Natural killer cell (primary cell): ENCODE results near the gene DUSP28. TPM values are rescaled to one million over a fixed set of nuclear protein-coding genes. Genes with fewer than 3 reads are reported as not detected.

Experiments used
- ATAC-seq, 3 donors: fragments of 150-1000 bp in 2 of 3; fragments of 200-7000 bp in 1 of 3; cut with Tn5 transposase; 1 replicate in 1 of 3; 2 replicates in 2 of 3; pipeline ENCODE4 v1.10.0; 2021; ENCODE audit warnings: mild to moderate bottlenecking in 2 of 3, moderate library complexity in 2 of 3
- DNase-seq, 2 donors: peaks; one replicate each; pipeline versions ENCODE4 v3.0.0 to v3.0.0-alpha.2; 2013 to 2021; ENCODE audit warnings: mixed read lengths in 1 of 2
- H3K27ac ChIP-seq: one replicate; pipeline ENCODE4 v1.5.1; 2013; ENCODE audit warnings: mild to moderate bottlenecking, low read length
- H3K27me3 ChIP-seq: one replicate; pipeline ENCODE4 v1.6.1; 2013; ENCODE audit warnings: low read length; ENCODE audit not compliant: control insufficient read depth, insufficient read depth
- H3K36me3 ChIP-seq: one replicate; pipeline ENCODE4 v1.6.1; 2013; ENCODE audit warnings: low read length; ENCODE audit not compliant: control insufficient read depth, insufficient read depth
- H3K4me1 ChIP-seq: one replicate; pipeline ENCODE4 v1.6.1; 2013; ENCODE audit warnings: low read length; ENCODE audit not compliant: control insufficient read depth, insufficient read depth
- H3K4me3 ChIP-seq: one replicate; pipeline ENCODE4 v1.5.1; 2013; ENCODE audit warnings: low read length
- H3K9me3 ChIP-seq: one replicate; pipeline ENCODE4 v1.6.1; 2013; ENCODE audit warnings: low read length; ENCODE audit not compliant: control insufficient read depth, insufficient read depth
- H3K27ac Mint-ChIP-seq, 2 donors: one replicate each; pipeline ENCODE4 v1.8.0; 2022; ENCODE audit warnings: mild to moderate bottlenecking in 2 of 2, mixed read lengths in 2 of 2, moderate library complexity in 1 of 2
- H3K27me3 Mint-ChIP-seq, 2 donors: one replicate each; pipeline ENCODE4 v1.8.0; 2022; ENCODE audit warnings: low read depth in 2 of 2, mixed read lengths in 2 of 2
- H3K36me3 Mint-ChIP-seq: one replicate; pipeline ENCODE4 v1.8.0; 2022; ENCODE audit warnings: mixed read lengths
- H3K4me1 Mint-ChIP-seq, 2 donors: one replicate each; pipeline ENCODE4 v1.8.0; 2022; ENCODE audit warnings: mixed read lengths in 2 of 2
- H3K4me3 Mint-ChIP-seq: one replicate; pipeline ENCODE4 v1.8.0; 2022; ENCODE audit warnings: mild to moderate bottlenecking, moderate library complexity, mixed read lengths
- H3K9me3 Mint-ChIP-seq, 2 donors: one replicate each; pipeline ENCODE4 v1.8.0; 2022; ENCODE audit warnings: mixed read lengths in 2 of 2
- WGBS: methylation state at CpG from one replicate; pipeline ENCODE4 v1.1.7; 2013; ENCODE audit warnings: missing lambda C conversion rate; ENCODE audit not compliant: insufficient coverage; 5-methylcytosine and 5-hydroxymethylcytosine counted together
- intact Hi-C: fragments of 100-400 bp; cut with micrococcal nuclease; formaldehyde crosslinking; loops from one replicate; pipeline ENCODE4 v1.14.2; 2022
- total RNA-seq, 4 donors: library from RNA; stranded (reverse); fragments of 120-200 nt in 1 of 4; gene quantifications; one replicate each; pipeline versions ENCODE4 v1.2.3 to v1.2.4, GENCODE V29; 2013 to 2022
- TF ChIP-seq, protein P1 (sequence below): fragments of 200-600 bp; IDR thresholded peaks from one replicate; pipeline ENCODE4 v1.8.0; 2022; ENCODE audit warnings: antibody characterized with exemption

DUSP28 gene
- total RNA-seq, 3 donors from 2014 or later (not counting 1 experiment from before 2014, with no cell fraction given) = 13.5 to 25.2 (median 18.5) TPM

DNA sequence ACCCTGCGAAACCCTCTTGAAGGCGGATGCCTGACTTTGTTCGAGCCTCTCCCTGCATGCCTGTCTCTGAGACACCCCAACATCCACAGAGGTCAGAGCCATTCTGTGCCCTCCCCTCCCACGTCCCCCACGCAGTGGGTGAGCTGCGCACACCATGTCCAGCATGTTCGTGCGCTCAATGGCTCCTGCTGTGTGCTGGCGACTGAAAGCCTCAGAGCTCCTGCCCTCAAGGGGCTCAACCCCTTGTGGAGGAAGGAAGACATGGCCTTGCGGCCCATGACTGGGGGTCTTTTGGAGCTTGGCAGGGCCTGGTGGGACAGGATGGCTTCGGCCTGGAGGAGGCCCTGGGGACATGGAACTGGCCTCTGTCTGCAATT, 48.1 kb upstream of the DUSP28 start:
- peaks cover 6 to 20% of the 10 kb centered on the region in 2 donors for H3K4me1 Mint-ChIP-seq
- H3K9me3 ChIP-seq = no peaks in the 10 kb centered on the region
- no peaks in the 10 kb centered on the region for H3K36me3 ChIP-seq
- TF ChIP-seq, protein P1, sequence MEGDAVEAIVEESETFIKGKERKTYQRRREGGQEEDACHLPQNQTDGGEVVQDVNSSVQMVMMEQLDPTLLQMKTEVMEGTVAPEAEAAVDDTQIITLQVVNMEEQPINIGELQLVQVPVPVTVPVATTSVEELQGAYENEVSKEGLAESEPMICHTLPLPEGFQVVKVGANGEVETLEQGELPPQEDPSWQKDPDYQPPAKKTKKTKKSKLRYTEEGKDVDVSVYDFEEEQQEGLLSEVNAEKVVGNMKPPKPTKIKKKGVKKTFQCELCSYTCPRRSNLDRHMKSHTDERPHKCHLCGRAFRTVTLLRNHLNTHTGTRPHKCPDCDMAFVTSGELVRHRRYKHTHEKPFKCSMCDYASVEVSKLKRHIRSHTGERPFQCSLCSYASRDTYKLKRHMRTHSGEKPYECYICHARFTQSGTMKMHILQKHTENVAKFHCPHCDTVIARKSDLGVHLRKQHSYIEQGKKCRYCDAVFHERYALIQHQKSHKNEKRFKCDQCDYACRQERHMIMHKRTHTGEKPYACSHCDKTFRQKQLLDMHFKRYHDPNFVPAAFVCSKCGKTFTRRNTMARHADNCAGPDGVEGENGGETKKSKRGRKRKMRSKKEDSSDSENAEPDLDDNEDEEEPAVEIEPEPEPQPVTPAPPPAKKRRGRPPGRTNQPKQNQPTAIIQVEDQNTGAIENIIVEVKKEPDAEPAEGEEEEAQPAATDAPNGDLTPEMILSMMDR = no peak
- H3K27ac Mint-ChIP-seq = no peak overlapping the region
- H3K4me1 ChIP-seq = peaks cover 10% of the 10 kb centered on the region
- no peak overlapping the region for H3K4me3 ChIP-seq
- no peaks in the 10 kb centered on the region for H3K27me3 Mint-ChIP-seq
- intact Hi-C loops = loop anchor here (10.0 kb wide), 2 partner anchors 53 to 193 kb away; partner anchors contain the start of genes DUSP28 and RNPEPL1
- DNase-seq = no peak
- H3K36me3 Mint-ChIP-seq = no peaks in the 10 kb centered on the region
- no peaks in the 10 kb centered on the region for H3K9me3 Mint-ChIP-seq
- WGBS = 97% methylated on average over 11 of the region's 11 CpGs
- H3K27me3 ChIP-seq = no peaks in the 10 kb centered on the region
- H3K4me3 Mint-ChIP-seq = no peak overlapping the region
- no peak overlapping the region for H3K27ac ChIP-seq
- no peak for ATAC-seq

GRCh38 chr2:240512666-240513535, 47.3 kb upstream of the DUSP28 start:
- no peaks in the 10 kb centered on the region for H3K9me3 ChIP-seq
- no peak for DNase-seq
- H3K27ac ChIP-seq = no peak overlapping the region
- H3K27ac Mint-ChIP-seq = peak overlapping the region in 1 of 2 donors; percentile 78
- intact Hi-C loops = loop anchor here (10.0 kb wide), 2 partner anchors 52 to 192 kb away; partner anchors contain the start of genes DUSP28 and RNPEPL1
- H3K4me1 Mint-ChIP-seq = peaks cover 6 to 20% of the 10 kb centered on the region in 2 donors
- no peaks in the 10 kb centered on the region for H3K9me3 Mint-ChIP-seq
- H3K4me1 ChIP-seq = peaks cover 10% of the 10 kb centered on the region
- H3K36me3 ChIP-seq = no peaks in the 10 kb centered on the region
- ATAC-seq = no peak
- H3K27me3 ChIP-seq = no peaks in the 10 kb centered on the region
- no peaks in the 10 kb centered on the region for H3K36me3 Mint-ChIP-seq
- H3K4me3 ChIP-seq = no peak overlapping the region
- no peaks in the 10 kb centered on the region for H3K27me3 Mint-ChIP-seq
- WGBS = 96% methylated on average over 21 of the region's 21 CpGs
- TF ChIP-seq, protein P1 = no peak
- H3K4me3 Mint-ChIP-seq = no peak overlapping the region

- intact Hi-C loops = loop anchor here (1.0 to 10.0 kb wide), 4 partner anchors 51 to 327 kb away; partner anchors contain the start of genes DUSP28 and RNPEPL1
- no peak overlapping the region for H3K4me3 ChIP-seq
- TF ChIP-seq, protein P1 = peak; percentile 86
- Mint-ChIP-seq H3K27me3 (no peaks in the 10 kb centered on the region), H3K36me3 (no peaks in the 10 kb centered on the region), H3K9me3 (no peaks in the 10 kb centered on the region), H3K27ac (peak overlapping the region; percentile 7 to 78), H3K4me1 (peaks cover 6 to 20% of the 10 kb centered on the region in 2 donors), H3K4me3 (no peak overlapping the region)
- ATAC-seq (peak; percentile 95 to 99 (median 99)), DNase-seq (peak; percentile 80 to 91)
- 52% methylated on average over 11 of the region's 13 CpGs for WGBS
- peaks cover 10% of the 10 kb centered on the region for H3K4me1 ChIP-seq
- H3K36me3 ChIP-seq = no peaks in the 10 kb centered on the region
- H3K27me3 ChIP-seq = no peaks in the 10 kb centered on the region
- H3K27ac ChIP-seq = peak overlapping the region; percentile 9
- no peaks in the 10 kb centered on the region for H3K9me3 ChIP-seq
Observed at GRCh38 chr2:240513549-240514287, 46.4 kb upstream of the DUSP28 start.
